Stimulated activated CD8-positive, alpha-beta memory T cell treated with anti-CD3 and anti-CD28 coated beads, Interleukin-2, amount 100 ng/mL, for 1 hour (primary cell): ENCODE results near the gene BRSK2.

Source experiments
- DNase-seq, 2 donors: peaks; one replicate each; pipeline ENCODE4 v3.0.0-alpha.2; 2020; ENCODE audit warnings: low read depth in 2 of 2

The BRSK2 gene

GRCh38 chr11:1396375-1396841 is 6.7 kb downstream of the BRSK2 start:
- no peak for DNase-seq

DNA sequence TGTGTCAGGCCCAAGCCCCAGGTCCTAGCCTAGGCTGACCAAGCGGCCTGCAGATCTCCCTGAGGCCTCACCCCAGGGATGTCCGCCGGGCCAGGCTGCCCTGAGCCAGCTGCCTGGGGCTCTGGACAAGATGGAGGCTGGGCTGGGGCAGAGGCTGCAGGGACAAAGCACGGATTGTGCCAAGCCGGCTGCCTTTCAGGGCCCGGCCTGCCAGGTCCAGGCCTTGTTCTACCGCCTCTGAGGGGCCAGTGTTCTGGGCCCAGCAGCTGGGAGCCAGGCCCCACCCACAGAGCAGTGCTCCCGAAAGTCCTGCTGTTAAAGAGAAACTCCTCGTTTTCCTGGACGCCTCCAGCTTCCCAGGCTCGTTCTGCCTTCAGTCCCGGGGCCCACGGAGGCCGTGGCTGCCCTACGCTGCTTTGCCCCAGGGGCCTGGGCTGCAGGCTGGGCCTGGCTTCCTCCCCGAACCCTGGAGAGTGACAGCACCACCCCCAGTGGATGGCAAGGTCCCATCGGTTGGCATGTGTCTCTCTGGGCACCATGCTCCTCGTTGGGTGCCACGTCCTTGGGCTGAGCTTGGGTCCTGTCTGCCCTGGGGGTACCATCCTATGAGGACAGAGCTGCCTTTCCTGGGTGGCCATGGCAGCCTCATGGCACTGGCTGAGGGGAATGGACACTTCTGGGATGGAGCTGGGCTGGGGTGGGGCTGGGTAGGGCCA is 7.6 kb downstream of the BRSK2 start:
- DNase-seq: no peak

- no peak for DNase-seq
Measured at GRCh38 chr11:1397862-1398527, 8.3 kb downstream of the BRSK2 start.

DNA sequence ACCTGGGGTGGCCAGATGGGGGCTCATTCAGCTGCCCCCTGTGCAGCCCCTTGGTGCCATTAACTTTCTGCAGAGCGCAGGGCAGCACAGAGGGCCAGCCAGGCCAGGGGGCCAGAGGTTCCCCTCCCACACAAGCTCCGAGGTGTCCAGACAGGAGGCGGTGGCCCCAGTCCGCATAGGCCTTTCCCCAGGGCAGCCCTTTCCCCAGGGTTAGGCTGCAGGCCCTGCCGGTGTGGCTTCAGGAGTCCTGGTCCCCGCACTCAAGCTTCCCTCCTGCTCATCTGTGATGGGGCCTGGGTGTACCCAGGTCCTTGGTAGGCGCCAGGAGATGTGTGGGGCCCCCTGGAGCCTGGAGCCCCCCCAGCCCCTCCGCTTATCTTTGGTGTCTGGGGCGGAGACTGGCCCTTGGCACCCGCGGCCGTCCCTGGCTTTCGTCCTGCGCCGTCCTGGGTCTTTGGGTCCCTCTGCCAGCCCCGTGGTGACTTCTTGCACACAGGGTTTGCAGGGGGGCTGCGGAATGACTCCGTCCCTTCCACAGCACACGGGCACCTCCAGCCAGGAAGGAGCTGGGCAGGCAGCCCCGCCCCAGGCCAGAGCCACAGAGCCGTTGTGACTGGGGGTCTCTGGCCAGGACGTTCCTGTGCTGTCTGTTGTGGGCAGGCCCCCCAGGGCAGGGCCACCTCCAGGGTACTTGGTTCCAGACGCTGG is 8.9 kb downstream of the BRSK2 start:
- DNase-seq: no peak

DNA sequence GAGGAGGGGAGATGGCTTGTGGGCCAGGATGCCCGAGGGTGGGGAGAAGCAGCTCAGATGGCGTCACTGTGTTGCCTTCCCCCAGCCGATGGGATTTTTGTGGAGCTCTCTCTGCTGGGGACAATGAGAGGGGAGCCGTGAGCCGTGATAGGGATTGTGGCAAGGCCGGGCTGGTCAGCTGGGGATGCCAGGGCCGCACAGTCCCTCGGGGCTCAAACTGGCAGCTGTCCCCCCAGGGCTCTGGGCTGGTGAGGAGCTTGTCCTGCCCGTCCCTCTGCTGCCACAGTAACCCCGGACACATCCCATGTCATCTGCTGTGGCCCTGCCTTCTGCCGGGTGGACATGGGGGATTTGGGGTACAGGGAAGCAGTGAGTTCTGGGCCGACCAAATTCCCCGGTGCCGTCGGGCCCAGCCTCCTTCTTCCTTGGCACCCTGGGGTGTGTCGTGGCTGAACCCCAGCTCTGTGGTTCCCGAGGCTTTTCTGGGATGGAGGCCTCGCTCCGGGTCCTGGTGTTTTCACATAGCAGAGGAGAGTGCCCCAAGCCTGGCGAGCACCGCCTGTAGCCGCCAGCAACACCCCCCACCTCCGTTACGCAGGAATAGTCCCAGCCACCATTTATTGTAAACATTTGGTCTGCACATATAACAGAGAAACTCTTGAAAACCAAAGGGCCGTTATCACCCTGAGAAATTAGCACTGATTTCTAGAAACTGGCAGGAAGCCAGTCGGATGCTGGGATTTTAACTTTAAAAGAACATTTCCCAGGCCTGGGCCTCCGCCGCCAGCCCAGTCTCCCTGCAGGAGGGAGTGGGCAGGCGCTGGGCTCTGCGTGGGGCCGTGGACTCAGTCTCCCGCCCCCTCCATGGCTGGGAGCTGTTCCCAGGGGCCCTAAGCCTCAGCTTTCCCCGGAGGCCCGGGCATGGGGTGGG is 9.9 kb downstream of the BRSK2 start:
- no peak for DNase-seq

- no peak for DNase-seq
Measured at GRCh38 chr11:1400317-1401170, 10.8 kb downstream of the BRSK2 start.

GRCh38 chr11:1401171-1401445 is 11.4 kb downstream of the BRSK2 start:
- no peak for DNase-seq

DNA sequence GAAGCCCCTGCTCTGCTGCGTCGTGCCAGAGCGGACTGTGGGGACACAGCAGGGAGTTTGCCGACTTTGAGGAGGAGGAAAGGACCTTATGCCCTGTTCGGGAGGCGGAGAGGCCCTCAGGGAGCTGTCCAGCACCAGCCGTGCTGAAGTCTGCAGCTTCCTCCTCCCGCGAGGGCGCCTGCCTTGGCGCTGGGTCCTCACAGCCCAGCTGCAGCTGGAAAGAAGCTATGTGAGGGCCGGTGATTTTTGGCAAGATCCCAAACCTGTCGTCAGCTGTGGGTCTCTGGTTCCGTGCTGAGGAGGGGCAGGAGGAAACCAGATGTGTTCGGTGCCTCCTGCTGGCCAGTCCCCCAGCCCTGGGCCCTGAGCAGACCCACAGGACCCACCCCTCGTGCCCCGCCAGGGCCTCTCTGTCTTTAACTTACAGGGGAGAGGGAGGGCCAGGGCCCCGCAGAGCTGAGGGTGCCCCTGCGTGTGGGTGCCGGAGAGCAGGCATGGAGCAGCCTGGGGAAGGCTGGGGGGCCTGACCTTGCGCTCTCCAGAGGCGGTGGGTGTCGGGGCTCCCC is 12.0 kb downstream of the BRSK2 start:
- no peak for DNase-seq

- DNase-seq: no peak
Measured at GRCh38 chr11:1402355-1403077, 12.8 kb downstream of the BRSK2 start.

- DNase-seq: no peak
Measured at GRCh38 chr11:1403078-1403620, 13.4 kb downstream of the BRSK2 start.

DNA sequence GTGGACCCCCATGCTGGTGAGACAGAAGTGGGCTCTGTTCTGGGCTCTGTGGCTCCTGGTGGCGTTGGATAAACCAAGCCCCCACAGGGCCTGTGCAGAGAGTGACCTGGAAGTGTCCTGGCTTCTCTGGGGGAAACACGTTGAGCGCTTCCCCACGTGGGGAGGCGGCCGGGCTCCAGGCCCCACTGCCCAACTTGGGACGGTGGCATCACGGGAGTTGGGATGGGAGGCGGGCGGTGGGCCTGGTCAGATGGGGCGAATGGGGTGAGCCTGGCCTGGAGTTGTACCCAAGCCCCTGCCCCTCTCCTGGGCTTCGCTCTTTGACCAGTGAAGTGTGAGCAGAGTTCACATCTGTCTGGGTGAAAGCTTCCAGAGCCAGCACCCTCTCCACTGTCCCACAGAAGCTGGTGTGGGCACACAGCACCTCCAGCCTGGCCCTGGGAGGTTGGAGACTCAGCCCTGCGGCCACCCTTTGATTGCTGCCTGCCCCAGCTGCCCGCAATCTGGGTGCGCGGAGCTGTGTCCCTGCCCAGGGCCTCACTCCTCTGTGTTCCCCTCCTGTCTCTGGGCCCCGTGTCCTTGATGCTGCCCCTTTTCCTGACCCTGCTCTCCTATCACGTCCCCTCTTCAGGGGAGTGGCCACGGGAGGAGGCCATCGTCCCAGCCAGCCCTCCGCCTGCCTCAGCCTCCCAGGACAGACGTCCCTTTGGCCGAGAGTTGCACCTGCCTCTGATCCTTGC is 14.2 kb downstream of the BRSK2 start:
- no peak for DNase-seq

DNA sequence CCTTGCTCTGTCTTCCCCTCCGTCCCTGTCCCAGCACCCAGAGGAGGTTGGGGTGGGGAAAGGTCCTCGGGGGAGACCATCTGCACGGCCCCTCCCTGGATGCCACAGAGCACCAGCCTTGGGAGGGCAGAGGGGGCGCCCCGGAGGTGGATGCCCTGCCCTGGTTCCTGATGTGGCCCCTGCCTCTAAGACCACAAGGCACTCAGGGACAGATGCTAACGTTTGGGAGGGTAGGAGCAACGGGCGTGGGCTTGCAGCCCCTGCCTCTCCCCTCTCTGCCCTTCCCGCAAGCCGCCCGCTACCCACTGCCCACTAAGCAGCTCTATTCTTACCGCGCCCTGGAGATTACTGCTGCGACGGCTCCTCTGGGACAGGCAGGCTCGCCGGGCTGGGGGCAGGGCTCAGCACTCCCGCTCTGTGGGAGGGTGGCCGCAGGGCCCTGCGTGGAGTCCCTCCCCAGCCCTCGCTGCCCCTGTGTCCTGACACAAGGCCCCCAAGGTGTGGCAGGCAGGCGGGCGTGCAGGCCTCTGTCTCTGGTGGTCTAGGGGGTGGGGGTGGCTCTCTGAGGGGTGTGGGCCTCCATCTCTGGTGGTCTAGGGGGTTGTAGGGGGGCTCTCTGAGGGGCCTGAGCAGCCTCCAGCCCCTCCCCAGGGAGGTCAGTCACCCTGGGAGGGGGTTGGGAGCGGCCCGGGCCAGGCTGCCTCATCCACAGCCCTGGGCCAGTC is 14.9 kb downstream of the BRSK2 start:
- DNase-seq: no peak

- no peak for DNase-seq
Measured at GRCh38 chr11:1405186-1406020, 15.7 kb downstream of the BRSK2 start.

DNA sequence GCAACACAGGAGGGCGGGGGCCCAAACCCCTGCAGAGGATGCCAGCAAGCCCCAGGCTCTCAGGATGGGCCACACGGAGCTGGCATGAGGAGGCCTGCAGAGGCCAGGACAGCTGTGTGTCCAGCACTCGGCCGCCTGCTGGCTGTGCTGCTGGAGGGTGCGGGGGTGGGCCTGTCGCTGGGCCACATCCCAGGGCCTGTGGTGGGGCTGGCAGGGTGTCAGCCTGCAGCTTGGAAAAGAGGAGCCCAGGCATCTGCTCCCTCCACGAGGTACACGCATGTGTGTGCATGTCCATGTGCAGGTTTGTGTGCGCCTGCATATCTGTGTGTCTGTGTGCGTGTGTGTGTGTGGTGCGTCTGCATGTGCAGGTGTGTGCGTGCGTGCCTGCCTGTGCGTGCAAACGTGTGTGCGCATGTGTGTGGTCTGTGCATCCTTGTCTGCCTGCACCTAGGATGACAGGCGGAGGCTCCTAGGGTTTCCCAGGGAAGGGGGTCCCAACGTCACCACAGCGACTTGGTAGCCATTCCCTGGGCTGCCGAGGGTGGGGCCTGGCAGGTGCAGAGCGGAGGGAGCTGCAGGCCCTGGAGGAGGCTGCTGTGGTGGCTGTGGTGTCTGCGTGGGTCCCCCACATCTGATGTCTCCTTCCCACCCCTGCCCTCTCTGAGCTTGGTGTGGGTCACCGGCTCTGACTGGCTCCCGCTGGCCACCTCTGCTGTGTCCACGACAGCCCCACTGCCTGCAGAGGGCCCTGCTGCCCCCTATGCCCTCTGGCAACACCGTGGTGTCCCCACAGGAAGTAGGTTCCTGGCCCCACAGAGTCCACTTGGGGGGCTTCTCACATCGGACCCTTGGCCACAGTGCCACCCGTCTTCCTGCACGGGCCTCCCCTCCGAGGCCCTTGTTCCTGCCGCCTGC is 17.1 kb downstream of the BRSK2 start:
- no peak for DNase-seq

DNA sequence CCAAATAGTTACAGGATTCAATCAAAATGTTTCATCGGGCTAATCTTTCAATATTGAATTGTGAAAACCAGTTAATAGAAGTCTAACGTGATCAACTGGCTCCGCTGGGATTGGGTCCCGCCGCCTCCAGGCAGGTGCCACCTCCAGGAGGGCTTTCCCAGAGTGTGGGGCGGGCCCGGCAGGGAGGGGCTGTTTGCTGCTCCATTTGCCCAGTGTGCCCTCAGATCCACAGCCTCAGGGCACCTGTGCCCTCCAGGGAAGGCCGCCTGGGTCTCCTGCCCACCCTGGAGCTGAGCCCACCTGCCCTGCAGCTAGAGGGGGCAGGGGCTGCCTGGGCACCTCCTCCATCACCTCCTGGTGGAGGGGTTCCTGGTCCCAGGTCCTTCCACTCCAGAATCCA is 17.9 kb downstream of the BRSK2 start:
- DNase-seq: no peak

DNA sequence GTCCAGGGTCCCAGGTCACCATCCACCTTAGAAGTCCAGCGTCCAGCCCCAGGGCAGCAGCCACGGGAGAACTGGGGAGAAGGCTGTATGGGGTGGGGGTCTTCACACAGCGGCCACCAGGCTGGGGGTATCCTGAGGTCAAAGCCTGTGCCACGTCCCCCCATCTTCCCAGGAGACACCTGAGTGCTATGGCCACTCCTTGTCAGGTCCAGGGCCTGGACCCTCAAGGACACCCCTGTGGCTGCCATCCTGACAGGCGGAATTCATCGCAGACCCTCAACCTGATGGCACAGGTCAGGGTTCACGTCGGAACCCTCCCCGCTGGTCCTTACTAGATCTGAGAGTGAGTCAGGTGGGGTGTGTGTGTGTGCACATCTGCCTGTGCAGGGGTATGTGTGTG is 18.6 kb downstream of the BRSK2 start:
- DNase-seq: no peak
